GM19438 (cell line): ENCODE results near the gene HSBP1L1.
A peak's percentile ranks its signal among the peaks of the same experiment; 100 is the strongest.

Experiments used
- ATAC-seq: cut with Tn5 transposase; IDR thresholded peaks from one replicate; pipeline ENCODE4 v1.9.1; 2021; ENCODE audit warnings: low read depth; ENCODE audit not compliant: unreplicated experiment

The HSBP1L1 gene

DNA sequence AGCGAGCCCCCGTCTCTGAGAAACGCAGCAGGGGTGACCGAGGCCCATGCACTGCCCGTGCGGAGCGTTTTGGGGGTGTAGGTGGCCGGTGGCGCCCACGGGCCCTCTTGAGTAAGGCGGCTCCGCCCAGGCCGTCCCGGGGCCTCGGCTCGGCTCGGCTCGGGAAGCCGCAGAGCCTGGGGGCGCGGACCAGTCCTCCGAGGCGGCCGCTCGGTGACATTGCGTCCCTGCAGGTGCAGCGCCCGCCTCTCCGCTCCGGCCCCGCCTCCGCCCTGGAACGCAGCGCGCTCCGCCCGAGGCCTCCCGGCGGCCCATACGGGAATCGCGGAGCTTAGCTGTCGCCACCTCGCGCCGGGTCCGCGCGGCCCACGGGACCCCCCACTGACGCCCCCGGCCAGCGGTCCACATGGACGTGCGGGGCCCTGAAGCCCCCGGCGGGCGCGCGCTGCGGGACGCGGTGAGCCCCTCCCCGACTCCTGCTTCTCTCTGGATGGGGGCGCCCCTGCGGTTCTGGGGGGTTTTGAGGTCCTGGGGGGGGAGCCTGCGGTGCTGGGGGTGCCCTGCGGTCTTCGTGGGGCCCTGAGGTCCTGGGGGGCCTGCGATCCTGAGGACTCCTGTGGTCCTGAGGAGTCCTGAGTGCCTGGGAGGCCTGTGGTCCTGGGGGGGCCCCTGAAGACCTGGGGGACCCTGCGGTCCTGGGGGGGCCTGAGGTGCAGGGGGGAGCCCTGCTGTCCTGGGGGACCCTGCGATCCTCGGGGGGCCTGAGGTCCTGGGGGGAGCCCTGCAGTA is at the start of gene HSBP1L1:
HSBP1L1 (plus strand) TSS at position 314 of the 789 bp plus-strand sequence; CDS start at position 407, 93 bp downstream.
- peak; percentile 50 for ATAC-seq

DNA sequence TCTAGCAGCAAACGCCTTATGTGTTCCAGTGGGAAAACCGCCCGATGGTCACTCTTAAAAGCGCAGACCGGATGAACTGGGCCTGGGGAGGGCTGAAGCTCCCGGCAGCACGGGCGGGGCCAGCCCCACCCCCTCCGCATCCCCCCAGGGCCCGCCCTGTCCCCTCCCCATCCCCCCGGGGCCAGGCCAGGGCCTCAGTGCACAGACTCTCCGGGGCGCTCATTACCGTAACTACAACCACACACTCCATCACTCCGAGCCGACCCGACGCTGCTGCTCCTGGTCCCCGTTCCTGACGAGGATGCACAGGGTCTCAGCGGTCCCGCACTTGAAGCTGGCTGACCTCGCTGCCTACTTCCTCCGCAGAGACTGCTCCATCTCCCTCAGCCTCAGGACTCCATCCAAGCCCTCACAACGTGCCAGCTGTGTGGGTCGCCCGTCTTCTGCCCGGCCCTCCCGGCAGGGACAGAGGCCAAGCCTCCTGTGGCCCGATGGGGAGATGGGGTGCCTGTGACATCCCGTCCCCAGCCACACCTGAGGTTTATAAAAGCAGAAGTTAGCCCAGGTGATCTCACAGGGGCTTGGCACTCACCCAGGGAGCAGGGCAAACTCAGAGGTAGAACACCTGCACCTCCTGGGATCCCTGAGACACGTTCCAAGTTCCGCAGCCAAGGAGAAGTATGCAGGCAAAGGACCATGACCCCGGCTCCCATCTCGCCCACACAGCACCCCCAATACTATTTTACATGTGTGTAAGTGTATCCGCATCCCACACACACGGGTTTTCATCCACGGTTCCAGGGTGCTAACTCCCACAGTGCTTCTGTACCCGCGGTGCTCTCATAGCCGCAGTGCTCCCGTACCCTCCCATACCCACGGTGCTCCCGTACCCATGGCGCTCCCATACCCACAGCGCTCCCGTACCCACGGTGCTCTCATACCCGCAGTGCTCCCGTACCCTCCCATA is 49.0 kb upstream of the HSBP1L1 start:
- no peak for ATAC-seq

DNA sequence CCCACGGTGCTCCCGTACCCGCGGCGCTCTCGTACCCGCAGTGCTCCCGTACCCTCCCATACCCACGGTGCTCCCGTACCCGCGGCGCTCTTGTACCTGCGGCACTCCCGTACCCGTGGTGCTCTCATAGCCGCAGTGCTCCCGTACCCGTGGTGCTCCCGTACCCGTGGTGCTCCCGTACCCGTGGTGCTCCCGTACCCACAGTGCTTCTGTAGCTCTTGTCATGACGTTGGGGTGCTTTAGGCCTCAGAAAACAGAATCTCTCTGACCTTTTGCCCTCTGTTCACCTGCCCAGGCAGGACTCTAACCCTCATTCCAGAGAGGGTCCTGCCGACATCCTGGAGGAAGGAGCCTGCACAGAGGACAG is 48.3 kb upstream of the HSBP1L1 start:
- ATAC-seq = no peak

DNA sequence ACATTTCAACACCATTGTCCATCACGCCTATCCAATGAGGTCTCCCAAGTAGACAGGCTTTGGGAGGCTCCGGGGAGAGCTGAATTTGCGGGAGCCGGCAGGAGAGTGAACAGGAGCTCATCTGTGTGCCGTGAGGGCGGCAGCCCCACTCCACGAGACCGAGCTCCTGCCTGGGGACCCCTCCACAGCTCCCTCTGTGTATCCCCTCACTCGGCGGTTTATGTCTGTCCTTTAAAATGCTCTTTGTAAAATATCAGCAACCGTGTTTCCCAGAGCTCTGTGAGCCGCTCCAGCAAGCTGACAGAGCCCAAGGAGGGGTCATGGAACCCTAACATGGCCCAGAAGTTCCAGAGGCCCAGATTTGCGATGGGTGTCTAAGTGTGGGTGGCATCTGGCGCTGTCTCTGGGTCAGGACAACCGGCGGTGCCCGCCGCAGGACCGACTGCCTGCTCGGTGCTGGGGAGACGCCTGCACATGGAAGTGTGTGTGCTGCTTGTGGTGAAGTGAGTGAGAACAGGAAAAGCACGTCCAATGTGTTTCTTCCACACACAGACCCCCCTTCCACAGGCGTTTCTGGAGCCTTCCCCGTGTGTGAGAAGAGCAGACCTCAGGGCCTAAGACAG is 47.8 kb upstream of the HSBP1L1 start:
- ATAC-seq = no peak

DNA sequence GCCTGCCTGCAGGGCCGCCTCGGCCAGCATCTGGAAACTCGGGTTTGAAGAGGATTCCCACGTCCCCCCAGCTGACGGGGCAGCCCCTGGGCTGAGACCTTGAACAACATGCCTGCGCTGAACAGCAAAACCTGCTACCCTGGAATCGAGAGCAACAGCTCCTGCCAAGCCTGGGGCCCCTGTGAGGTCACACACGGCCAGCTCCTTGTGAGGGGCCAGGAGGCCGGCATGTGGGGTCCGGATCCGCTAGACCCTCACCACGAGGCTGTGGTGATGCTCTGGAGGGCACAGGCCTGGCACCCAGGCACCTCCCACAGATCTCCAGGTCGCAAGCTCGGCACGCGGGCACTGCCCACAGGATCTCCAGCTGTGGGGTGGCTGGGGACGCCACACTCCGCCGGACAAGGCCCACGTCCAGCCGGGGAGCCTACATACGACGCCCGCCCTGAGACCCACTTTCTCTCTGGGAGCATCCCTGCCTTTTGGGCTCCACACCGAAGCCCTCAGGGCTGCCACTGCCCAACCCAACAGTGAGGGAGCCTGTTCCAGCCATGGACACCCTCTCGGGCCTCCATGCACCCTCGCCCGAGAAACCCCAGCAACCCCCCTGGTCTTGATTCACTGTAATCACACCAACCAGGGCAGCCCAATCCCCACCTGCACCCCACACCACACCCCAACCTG is 47.1 kb upstream of the HSBP1L1 start:
- no peak for ATAC-seq

DNA sequence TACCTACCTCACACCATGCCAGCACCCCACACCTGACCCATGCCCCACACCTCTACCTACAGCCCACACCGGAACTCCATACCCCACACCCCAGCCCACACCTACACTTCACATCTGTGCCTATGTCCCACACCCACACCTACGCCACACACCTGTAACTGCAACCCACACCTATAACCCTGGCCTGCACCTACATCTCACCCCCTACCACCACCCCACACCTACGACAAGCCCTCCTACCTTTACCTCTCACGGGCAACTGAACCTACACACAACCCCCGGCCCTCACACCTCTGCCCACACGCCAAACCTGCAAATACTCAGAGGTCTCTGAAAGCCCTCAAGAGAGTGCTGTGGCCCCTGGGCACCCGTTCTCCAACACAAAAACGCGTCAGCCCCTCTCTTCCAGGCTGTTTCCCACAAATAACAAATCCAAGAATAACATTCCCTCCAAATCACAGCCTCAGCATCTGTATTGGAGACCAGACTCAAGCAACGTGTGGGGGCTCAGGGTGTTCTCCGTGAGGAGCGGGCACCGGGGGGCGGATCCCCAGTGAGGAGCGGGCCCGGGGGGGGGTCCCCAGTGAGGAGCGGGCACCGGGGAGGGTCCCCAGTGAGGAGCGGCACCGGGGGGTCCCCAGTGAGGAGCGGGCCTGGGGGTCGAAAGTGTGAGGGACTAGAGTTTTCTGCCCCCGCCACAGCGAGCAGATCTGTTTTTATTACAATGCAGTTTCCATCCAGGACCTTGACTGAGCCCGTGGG is 46.4 kb upstream of the HSBP1L1 start:
- no peak for ATAC-seq

DNA sequence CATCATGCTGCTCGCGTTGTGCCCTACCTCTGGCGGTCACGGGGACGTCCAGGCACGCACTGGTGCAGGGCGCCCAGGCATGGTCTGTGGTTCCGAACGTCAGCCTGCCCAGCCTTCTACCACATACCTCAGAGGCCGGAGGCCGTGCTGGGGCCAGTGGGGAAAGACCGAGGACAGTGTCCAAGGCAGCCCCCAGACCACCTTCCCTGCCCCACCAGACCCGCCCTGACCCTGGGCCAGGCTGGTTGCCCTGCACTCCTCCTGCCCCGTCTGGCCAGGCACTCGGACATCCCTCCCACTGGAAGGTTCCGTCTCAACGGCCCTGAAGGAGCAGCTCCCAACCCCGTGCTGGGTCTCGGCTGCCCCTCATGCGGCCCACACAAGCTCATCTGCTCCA is 45.8 kb upstream of the HSBP1L1 start:
- ATAC-seq = no peak

DNA sequence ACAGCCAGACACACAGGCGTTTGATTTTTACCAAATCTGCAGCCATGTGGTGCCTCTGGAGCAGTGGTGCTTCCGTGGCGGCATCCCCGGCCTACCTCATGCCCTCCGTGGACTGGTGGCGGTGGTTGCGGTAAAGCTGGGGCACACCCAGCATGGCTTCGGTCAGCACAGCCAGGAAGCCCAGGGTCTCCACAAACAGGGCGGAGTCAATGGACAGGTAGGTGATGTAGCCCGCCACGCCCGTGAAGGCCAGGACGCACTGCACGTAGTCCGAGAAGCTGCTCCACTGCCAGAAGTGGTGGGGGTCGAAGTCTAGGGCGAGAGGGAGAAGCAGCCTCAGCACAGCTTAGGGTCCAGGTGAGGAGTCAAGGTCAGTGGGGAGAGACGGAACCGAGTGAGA is 45.4 kb upstream of the HSBP1L1 start:
- no peak for ATAC-seq

DNA sequence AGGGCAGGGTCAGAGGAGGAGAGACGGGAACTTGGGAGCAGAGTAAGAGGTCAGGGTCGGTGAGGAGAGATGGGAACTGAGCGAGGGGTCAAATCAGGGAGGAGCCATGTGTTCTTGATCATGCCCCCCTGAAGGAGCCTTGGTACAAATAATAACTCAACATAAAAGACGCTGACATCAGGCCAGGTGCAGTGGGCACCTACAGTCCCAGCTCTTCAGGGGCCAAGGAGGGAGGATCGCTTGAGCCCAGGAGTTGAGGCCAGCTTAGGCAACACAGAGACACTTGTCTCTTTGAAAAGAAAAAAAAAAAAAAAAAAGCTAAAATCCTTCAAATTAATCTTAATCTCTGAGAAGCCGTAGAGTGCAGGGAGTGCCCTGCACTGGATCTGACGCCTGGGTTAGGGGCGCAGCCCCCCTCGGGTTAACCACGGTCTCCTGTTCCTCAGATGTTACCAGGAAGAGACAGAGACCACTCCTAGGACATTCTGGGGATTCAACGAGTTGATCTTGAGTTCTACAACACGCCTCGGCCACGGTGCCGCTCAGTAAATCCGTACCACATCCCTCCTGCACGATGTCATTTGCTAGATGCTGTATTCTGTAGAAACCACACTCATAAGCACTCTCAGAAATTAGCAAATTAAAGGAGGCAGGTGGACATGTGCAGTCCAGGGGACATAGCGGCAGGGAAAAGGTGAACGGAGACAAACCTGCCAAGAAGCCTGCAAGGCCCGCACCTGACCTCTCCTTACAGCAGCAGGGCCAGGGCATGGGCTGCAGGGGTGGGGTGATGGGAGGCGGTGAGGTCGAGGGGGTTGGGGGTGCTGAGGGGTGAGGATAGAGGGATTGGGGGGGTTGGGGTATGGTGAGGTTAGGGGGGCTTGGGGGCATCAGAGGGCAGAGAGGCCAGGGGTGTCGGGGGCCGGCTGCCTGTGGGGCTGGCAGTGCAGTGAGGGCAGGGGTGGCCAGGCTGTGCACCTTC is 42.2 kb upstream of the HSBP1L1 start:
- no peak for ATAC-seq

DNA sequence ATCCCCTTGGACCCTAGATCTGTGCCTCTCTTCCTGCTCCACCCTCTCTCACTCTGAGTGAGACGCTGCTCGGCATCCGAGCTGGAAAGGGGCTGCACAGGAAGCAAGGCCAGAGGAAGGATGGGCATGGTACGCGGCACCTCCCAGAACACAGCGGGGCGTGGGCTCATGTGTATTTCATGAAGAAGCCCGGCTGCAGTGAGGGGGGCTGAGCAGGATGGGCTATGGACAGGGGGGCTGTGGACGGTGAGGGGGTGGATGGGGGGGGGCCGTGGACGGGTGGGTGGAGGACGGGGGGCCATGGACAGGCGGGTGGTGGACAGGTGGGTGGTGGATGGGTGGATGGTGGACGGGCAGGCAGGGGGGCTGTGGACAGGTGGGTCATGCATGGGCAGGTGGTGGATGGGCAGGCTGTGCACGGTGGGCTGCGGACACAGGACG is 41.5 kb upstream of the HSBP1L1 start:
- ATAC-seq = no peak

DNA sequence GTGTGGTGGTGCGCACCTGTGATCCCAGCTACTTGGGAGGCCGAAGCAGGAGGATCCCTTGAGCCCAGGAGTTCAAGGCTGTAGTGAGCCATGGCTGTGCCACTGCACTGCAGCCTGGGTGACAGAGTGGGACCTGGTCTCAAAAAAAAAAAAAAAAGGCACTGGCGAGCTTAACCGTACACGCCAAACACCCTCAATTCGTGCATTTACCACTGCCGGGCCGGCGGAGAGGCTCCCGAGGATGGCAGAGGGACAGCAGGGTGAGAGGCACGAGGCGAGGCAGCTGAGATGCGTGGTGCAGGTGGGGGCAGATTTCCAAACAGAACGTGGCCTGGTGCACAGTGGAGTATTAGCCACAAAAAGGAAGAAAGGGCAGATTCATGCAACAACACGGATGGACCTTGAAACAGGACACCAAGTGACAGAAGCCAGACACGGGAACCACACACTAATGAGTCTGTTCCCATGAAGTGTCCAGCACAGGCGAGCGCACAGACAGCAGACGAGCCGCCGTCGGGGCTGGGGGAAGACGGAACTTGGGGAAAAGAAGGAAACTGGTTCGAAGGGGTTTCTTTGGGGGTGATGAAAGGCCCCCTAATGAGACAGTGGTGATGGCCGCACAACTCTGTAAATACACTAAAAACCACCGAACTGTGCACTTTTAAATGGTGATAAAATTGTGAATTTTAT is 40.4 kb upstream of the HSBP1L1 start:
- no peak for ATAC-seq

DNA sequence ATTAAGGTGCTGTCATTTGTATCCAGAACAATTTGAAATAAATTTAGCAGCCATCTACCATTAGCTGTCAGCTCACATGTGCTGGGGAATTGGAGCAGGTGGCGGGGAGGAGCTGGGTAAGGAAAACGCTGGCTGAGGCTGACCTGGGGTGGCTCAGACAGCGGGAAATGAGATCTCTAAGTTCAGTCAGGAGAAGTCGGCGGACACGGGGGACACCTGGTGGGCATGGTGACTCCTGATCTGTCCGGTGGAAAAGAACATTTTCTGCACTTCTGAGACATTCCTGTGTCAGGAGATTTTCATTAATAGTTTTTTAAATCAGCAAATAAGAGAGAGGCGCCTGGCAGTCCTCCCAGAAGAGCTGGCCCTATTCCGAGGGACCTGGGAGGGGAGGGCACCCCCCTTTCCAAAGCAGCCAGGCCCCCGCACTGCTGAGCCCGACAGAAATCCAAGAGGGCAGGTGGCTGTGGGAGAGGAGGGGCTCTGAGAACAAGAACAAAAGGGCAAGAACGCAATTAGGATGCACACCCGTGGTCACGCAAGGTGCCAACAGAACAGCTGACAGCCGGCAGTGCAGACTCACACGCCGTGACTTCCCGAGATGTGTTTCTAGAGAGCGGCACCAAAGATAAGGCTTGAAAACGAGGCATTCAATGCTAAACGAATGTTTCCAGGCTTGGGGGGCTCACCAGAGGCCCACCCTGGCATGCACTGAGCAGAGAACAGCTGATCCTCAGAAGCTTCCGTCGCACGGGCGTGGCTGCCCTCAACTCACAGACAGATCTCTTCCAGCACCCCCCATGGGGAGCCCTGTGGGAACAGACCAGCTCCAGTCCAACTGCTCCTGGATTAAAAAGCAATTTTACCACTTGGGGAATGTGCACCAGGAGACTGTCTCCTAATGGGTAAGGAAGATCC is 39.4 kb upstream of the HSBP1L1 start:
- ATAC-seq = no peak

DNA sequence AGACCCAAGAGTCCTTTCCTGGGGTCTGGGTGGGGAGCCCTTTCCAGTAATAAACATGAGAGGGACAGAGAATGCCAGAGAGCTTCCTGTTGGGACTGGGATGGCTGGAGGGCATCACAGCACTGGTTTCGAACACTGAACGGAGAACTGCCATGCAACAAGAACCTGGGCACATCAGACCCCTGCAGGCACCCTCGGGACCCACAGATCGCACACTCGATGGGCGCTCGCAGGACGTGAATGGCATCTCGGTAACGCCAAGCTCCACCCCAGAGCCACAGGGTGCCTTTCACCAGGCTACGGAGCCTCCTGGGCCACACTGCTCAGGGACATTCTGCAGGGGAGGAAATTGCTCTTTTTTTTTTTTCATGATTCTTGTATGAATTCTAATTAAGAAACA is 38.1 kb upstream of the HSBP1L1 start:
- ATAC-seq = no peak

DNA sequence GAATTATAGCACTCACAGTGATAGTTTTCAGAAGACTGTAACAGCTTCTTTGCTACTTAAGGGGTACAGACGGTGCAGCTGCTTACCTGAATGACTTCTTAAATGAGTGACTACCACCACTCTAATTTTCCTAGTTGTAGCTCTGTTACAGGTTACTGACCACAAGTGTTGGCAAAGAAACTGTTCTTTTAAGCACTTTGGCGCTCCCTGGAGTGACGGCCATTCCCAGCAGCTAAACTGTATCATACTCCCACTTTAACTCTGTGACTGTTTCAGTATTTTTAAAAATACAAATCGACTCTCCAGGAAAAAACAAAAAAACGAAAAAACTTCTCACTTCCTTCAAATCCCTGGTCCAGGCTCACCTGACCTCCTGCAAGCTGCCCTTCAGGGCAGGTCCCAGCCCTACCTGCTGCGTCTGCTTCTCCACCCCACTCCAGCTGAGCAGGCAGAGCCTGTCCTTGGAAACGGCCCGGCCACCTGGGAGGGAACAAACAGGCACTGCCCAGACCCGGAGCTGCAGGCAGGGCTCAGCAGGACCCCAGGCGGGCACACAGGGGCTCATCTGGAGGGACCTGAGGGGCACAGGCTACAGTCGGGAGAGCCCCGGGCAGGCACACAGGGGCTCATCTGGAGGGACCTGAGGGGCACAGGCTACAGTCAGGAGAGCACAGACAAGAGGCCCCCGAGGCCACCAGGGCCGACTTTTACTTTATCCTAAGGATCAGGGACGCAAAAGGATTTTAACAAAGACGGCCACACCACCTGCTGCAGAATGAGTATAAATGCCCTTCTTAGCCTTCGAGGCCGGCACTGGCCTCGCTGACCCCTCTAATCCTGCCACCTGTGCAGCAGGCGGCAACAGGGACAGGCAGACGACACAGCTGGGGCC is 37.5 kb upstream of the HSBP1L1 start:
- ATAC-seq = no peak

DNA sequence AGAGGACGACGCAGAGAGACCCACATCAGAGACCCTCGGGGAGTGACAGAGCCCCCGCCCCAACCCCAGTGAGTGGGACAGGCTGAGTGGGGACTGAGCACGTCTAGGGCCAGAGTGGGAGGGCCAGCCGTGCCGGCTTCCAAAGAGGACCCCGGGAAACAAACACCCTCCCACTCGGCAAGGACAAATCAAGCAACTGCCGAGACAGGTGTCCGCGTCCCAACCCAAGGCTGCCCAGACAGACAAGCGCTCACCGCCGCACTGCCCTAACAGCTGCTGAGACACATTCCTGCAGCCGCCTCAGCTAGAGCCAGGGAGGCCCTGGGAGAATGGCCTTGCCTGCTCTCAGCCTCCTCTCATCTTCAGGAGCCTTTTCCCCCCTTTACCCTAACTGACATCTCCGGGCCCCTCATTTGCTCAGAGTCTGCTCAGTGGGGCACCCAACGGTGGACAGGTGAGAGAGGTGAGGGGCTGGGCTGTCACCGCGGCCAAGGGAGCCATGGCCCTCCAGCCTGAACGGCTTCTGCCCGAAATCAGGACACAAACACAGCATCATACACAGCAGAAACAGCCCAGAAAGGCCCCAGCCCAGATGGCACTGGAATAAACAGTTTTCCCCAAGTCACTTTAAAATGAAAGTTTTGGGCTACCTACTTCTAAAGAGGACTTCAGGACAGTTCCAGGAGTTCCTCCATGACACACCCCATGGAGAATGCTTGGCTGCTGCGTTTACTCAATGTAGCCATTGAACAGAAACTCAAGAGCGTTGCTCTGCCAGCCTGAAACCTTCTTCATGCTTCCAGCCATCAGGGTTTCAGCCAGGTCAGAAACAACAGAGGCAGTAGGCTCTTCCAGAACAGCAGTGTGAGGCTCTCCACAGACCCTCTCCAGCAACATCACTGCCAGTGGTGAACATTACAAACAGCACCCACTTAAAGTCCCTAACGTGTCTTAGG is 36.6 kb upstream of the HSBP1L1 start:
- no peak for ATAC-seq
